Stimulated activated CD4-positive, alpha-beta T cell treated with anti-CD3 and anti-CD28 coated beads, Interleukin-12 subunit alpha, Interleukin-12 subunit beta, amount 100 ng/mL, for 24 hours (primary cell): Measurements from ENCODE around the gene FYB1.
"Not testable (repeated sequence)": the region's sequence is repeated elsewhere in the genome, so short reads cannot be mapped to it uniquely, and the experiment has no call there.

Experiments
- DNase-seq, 2 experiments: peaks; one replicate each; pipeline ENCODE4 v3.0.0-alpha.2; 2020; ENCODE audit warnings: low read depth in 2 of 2

The FYB1 gene

GRCh38 chr5:39187831-39188731 lies 31.3 kb downstream of the FYB1 start:
- DNase-seq, result no peak

GRCh38 chr5:39186722-39187539 lies 32.4 kb downstream of the FYB1 start:
- DNase-seq, result no peak

GRCh38 chr5:39186289-39186688 lies 33.1 kb downstream of the FYB1 start:
- no peak for DNase-seq

GRCh38 chr5:39185761-39186160 lies 33.6 kb downstream of the FYB1 start:
- DNase-seq, result no peak

GRCh38 chr5:39179561-39179960 lies 39.8 kb downstream of the FYB1 start:
- not testable (repeated sequence) for DNase-seq

GRCh38 chr5:39178861-39179260 lies 40.5 kb downstream of the FYB1 start:
- DNase-seq, result no peak

GRCh38 chr5:39178171-39178570 lies 41.2 kb downstream of the FYB1 start:
- DNase-seq, result no peak

GRCh38 chr5:39177631-39177964 lies 41.8 kb downstream of the FYB1 start:
- DNase-seq, result no peak

- no peak for DNase-seq
These were observed 42.4 kb downstream of the FYB1 start for GRCh38 chr5:39176759-39177630.

GRCh38 chr5:39175273-39175955 lies 43.9 kb downstream of the FYB1 start:
- DNase-seq, result no peak

- no peak for DNase-seq
These were observed 46.3 kb downstream of the FYB1 start for GRCh38 chr5:39173069-39173468.

- no peak for DNase-seq
These were observed 46.8 kb downstream of the FYB1 start for GRCh38 chr5:39172593-39172992.

- no peak for DNase-seq
These were observed 47.7 kb downstream of the FYB1 start for GRCh38 chr5:39171647-39172046.

GRCh38 chr5:39169081-39169480 lies 50.3 kb downstream of the FYB1 start:
- DNase-seq, result no peak

GRCh38 chr5:39167972-39168342 lies 51.4 kb downstream of the FYB1 start:
- no peak for DNase-seq

- no peak for DNase-seq
These were observed 52.0 kb downstream of the FYB1 start for GRCh38 chr5:39167141-39167971.

- DNase-seq, result no peak
These were observed 54.6 kb downstream of the FYB1 start for GRCh38 chr5:39164529-39165402.

GRCh38 chr5:39164016-39164415 lies 55.3 kb downstream of the FYB1 start:
- no peak for DNase-seq

GRCh38 chr5:39161578-39161977 lies 57.8 kb downstream of the FYB1 start:
- no peak for DNase-seq
